GM18870 (cell line): Measurements from ENCODE around the gene LY6G6D.

Experiments
- ATAC-seq: cut with Tn5 transposase; IDR thresholded peaks from one replicate; pipeline ENCODE4 v1.9.1; 2021; ENCODE audit warnings: moderate library complexity; ENCODE audit not compliant: unreplicated experiment

LY6G6D gene

GRCh38 chr6:31715022-31715958 is at the start of gene LY6G6D:
LY6G6D (plus strand) TSS chr6:31715348; CDS start chr6:31715356, 8 bp downstream.
- ATAC-seq = no peak

GRCh38 chr6:31665501-31666336 is 49.4 kb upstream of the LY6G6D start, which contains the start of gene CSNK2B:
CSNK2B (plus strand) TSS chr6:31666080; CDS start chr6:31666832, 752 bp downstream.
- peak; percentile 81 for ATAC-seq

- no peak for ATAC-seq
Observed at GRCh38 chr6:31666337-31666965, 48.7 kb upstream of the LY6G6D start.

- ATAC-seq = no peak
Observed at GRCh38 chr6:31669676-31670075, 45.5 kb upstream of the LY6G6D start, which contains the start of gene LY6G5B. LY6G5B (plus strand) TSS chr6:31669976; CDS start chr6:31670951, 975 bp downstream.

- ATAC-seq = no peak
Observed at GRCh38 chr6:31676322-31676903, 38.7 kb upstream of the LY6G6D start.

GRCh38 chr6:31676904-31677303 is 38.2 kb upstream of the LY6G6D start:
- ATAC-seq = no peak

- no peak for ATAC-seq
Observed at GRCh38 chr6:31677955-31678354, 37.2 kb upstream of the LY6G6D start.

- no peak for ATAC-seq
Observed at GRCh38 chr6:31680226-31681134, 34.7 kb upstream of the LY6G6D start, which contains the start of gene LY6G5C. LY6G5C (minus strand) TSS chr6:31681067; CDS start chr6:31680373, 694 bp downstream.

- no peak for ATAC-seq
Observed at GRCh38 chr6:31681135-31681671, 33.9 kb upstream of the LY6G6D start.

GRCh38 chr6:31683591-31683990 is 31.6 kb upstream of the LY6G6D start:
- no peak for ATAC-seq

- ATAC-seq = no peak
Observed at GRCh38 chr6:31686483-31686882, 28.7 kb upstream of the LY6G6D start.

- no peak for ATAC-seq
Observed at GRCh38 chr6:31687321-31687720, 27.8 kb upstream of the LY6G6D start.

- ATAC-seq = no peak
Observed at GRCh38 chr6:31687860-31688693, 27.1 kb upstream of the LY6G6D start.

GRCh38 chr6:31689249-31690110 is 25.7 kb upstream of the LY6G6D start:
- no peak for ATAC-seq

- ATAC-seq = no peak
Observed at GRCh38 chr6:31690231-31691077, 24.7 kb upstream of the LY6G6D start.

- ATAC-seq = no peak
Observed at GRCh38 chr6:31691078-31691463, 24.1 kb upstream of the LY6G6D start.
